OCI-LY1 (cell line): ENCODE data around the gene KATNAL1.

Experiments used
- H2AFZ ChIP-seq: fragments of 200-600 bp; sonication (generic), shearing (Covaris generic); 2 replicates; pipeline ENCODE4 v1.6.0; 2014; ENCODE audit warnings: antibody characterized with exemption, mild to moderate bottlenecking, low read length
- H3F3A ChIP-seq: fragments of 200-600 bp; sonication (generic), shearing (Covaris generic); 2 replicates; pipeline ENCODE4 v1.6.0; 2014; ENCODE audit warnings: mild to moderate bottlenecking, antibody characterized with exemption, low read length, moderate library complexity; ENCODE audit not compliant: insufficient read depth
- H3K27ac ChIP-seq: fragments of 200-600 bp; sonication (generic); 2 replicates; pipeline ENCODE4 v1.5.1; 2014; ENCODE audit warnings: low read length, mixed run types, mild to moderate bottlenecking, low read depth; ENCODE audit not compliant: poor library complexity, severe bottlenecking
- H3K27me3 ChIP-seq: fragments of 200-600 bp; sonication (generic); 2 replicates; pipeline ENCODE4 v1.6.0; 2014; ENCODE audit warnings: antibody characterized with exemption, mild to moderate bottlenecking, low read length, moderate library complexity; ENCODE audit not compliant: insufficient read depth
- H3K36me3 ChIP-seq: fragments of 200-600 bp; sonication (generic); 2 replicates; pipeline ENCODE4 v1.6.1; 2014; ENCODE audit warnings: mild to moderate bottlenecking, antibody characterized with exemption, low read length, moderate library complexity, mixed read lengths; ENCODE audit not compliant: insufficient read depth
- H3K4me1 ChIP-seq: fragments of 200-600 bp; sonication (generic); 2 replicates; pipeline ENCODE4 v1.5.1; 2014; ENCODE audit warnings: mild to moderate bottlenecking, low read length, moderate library complexity; ENCODE audit not compliant: insufficient read depth, severe bottlenecking
- H3K4me2 ChIP-seq: fragments of 200-600 bp; sonication (generic), shearing (Covaris generic); 2 replicates; pipeline ENCODE4 v1.6.1; 2014; ENCODE audit warnings: low read length
- H3K4me3 ChIP-seq: fragments of 200-600 bp; sonication (generic); 2 replicates; pipeline ENCODE4 v1.5.1; 2014; ENCODE audit warnings: low read length, low read depth, mild to moderate bottlenecking, mixed read lengths; ENCODE audit not compliant: poor library complexity, severe bottlenecking
- H3K79me2 ChIP-seq: fragments of 200-600 bp; shearing (Covaris generic); 2 replicates; pipeline ENCODE4 v1.6.1; 2016; ENCODE audit warnings: mixed run types, low read length, mixed read lengths; ENCODE audit not compliant: insufficient read depth
- H3K9ac ChIP-seq: fragments of 200-600 bp; sonication (generic), shearing (Covaris generic); 2 replicates; pipeline ENCODE4 v1.6.1; 2014; ENCODE audit warnings: mild to moderate bottlenecking, low read length, mixed read lengths
- H3K9me2 ChIP-seq: fragments of 200-600 bp; sonication (generic), shearing (Covaris generic); 2 replicates; pipeline ENCODE4 v1.6.1; 2014; ENCODE audit warnings: low read depth, mild to moderate bottlenecking, low read length, mixed read lengths
- H3K9me3 ChIP-seq: fragments of 200-600 bp; shearing (Covaris generic); 2 replicates; pipeline ENCODE4 v1.6.1; 2014; ENCODE audit warnings: low read length, mixed read lengths
- H4K20me1 ChIP-seq: fragments of 200-600 bp; sonication (generic), shearing (Covaris generic); 2 replicates; pipeline ENCODE4 v1.6.0; 2016; ENCODE audit warnings: mild to moderate bottlenecking, low read length; ENCODE audit not compliant: insufficient read depth
- EZH2 ChIP-seq: fragments of 200-600 bp; sonication (generic), shearing (Covaris generic); IDR thresholded peaks from 2 replicates; pipeline ENCODE4 v1.8.0; 2017; ENCODE audit warnings: borderline replicate concordance, mixed run types, mild to moderate bottlenecking, antibody characterized with exemption, low read length, moderate library complexity, mixed read lengths
- TF ChIP-seq, protein P1 (sequence below): fragments of 200-600 bp; sonication (generic), shearing (Covaris generic); IDR thresholded peaks from 2 replicates; pipeline ENCODE4 v1.5.1; 2017; ENCODE audit warnings: mild to moderate bottlenecking, antibody characterized with exemption, low read length, moderate library complexity, mixed read lengths

The KATNAL1 gene

DNA sequence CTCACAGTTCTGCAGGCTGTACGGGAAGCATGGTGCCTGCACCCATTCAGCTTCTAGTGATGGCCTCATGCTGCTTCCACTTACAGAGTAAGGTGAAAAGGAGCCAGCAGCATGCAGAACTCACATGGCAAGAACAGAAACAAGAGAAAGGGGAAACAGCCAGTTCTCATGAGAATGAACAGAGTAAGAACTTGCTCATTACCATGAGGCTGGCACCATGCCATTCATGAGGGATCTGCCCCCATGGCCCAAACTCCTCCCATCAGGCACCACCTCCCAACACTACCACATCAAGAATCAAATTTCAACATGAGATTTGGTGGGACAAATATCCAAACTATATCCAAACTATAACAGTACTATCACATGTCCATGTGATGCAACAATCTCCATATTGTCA lies 72.1 kb downstream of the KATNAL1 start:
- Histone ChIP-seq H3K4me2 (no peak overlapping the region), H2AFZ (no peak overlapping the region), H3K9me3 (no peaks in the 10 kb centered on the region), H3K9ac (no peak overlapping the region), H3K79me2 (no peaks in the 10 kb centered on the region), H3K4me1 (no peaks in the 10 kb centered on the region), H3K27ac (no peak overlapping the region), H4K20me1 (no peaks in the 10 kb centered on the region), H3K9me2 (no peaks in the 10 kb centered on the region), H3K27me3 (no peaks in the 10 kb centered on the region), H3F3A (no peaks in the 10 kb centered on the region), H3K36me3 (peaks cover 22% of the 10 kb centered on the region), H3K4me3 (no peak overlapping the region)
- TF ChIP-seq, protein P1, sequence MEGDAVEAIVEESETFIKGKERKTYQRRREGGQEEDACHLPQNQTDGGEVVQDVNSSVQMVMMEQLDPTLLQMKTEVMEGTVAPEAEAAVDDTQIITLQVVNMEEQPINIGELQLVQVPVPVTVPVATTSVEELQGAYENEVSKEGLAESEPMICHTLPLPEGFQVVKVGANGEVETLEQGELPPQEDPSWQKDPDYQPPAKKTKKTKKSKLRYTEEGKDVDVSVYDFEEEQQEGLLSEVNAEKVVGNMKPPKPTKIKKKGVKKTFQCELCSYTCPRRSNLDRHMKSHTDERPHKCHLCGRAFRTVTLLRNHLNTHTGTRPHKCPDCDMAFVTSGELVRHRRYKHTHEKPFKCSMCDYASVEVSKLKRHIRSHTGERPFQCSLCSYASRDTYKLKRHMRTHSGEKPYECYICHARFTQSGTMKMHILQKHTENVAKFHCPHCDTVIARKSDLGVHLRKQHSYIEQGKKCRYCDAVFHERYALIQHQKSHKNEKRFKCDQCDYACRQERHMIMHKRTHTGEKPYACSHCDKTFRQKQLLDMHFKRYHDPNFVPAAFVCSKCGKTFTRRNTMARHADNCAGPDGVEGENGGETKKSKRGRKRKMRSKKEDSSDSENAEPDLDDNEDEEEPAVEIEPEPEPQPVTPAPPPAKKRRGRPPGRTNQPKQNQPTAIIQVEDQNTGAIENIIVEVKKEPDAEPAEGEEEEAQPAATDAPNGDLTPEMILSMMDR: no peak
- TF ChIP-seq EZH2: no peak

DNA sequence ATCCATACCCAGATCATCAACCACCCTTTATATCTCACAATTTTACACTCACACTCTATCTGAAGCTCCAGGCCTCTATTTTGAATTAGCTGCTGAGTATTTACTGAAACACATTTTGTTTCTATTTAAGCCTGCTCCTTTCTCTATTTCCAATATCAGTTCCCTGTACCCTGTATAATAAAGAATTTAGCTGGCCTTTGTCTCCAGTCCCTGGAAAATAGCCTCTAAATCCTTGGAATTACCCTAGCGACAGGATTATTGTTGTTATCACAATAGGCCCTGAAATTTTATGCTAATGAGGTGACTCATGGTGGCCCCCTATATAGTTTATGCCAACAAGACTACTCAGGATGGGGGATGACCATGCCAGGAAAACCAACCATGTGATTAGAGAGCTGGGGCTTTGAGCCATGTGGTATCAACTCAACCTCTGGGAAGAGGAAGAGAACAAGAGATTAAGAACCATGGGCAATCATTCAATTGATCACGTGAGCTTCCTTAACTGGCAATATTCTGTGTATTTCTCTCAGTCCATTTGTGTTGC lies 72.7 kb downstream of the KATNAL1 start:
- no peak for TF ChIP-seq EZH2
- TF ChIP-seq, protein P1: no peak
- H3K9ac ChIP-seq: no peak overlapping the region

DNA sequence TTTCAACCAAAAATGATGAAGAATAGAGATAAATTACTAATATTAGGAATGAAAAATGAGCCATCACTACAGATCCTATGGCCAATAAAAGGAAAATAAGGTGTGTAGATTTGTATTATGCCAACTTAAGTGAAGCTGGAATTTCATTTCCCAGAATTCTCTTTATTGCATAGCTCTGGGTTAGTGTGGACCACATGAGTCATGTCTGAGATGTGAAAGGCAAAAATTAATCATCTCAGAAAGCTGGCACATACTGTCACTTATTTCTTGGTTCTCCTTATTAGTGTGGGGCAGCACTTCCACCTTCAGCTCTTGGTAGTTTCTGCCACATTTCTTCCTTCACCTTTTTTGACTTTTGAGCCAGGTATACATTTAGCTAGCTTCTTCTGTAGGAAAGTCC lies 82.6 kb downstream of the KATNAL1 start:
- Histone ChIP-seq H3K4me1 (no peaks in the 10 kb centered on the region), H3F3A (no peaks in the 10 kb centered on the region), H3K9me3 (peaks cover 12% of the 10 kb centered on the region; the same call in 1 of the 2 replicates), H3K4me2 (no peak overlapping the region), H3K27me3 (no peaks in the 10 kb centered on the region), H4K20me1 (no peaks in the 10 kb centered on the region), H2AFZ (no peak overlapping the region), H3K36me3 (peaks cover 66% of the 10 kb centered on the region), H3K27ac (no peak overlapping the region), H3K79me2 (no peaks in the 10 kb centered on the region), H3K9ac (no peak overlapping the region), H3K4me3 (no peak overlapping the region), H3K9me2 (no peaks in the 10 kb centered on the region)
- TF ChIP-seq, protein P1: no peak
- TF ChIP-seq EZH2: no peak

More for the DNA sequence above, 72.7 kb downstream of the KATNAL1 start:
- Histone ChIP-seq H3K4me2 (no peak overlapping the region), H3K4me1 (no peaks in the 10 kb centered on the region), H3K9me3 (no peaks in the 10 kb centered on the region), H4K20me1 (no peaks in the 10 kb centered on the region), H2AFZ (no peak overlapping the region), H3K36me3 (peaks cover 24% of the 10 kb centered on the region), H3K27me3 (no peaks in the 10 kb centered on the region), H3K79me2 (no peaks in the 10 kb centered on the region), H3F3A (no peaks in the 10 kb centered on the region), H3K27ac (no peak overlapping the region), H3K9me2 (no peaks in the 10 kb centered on the region), H3K4me3 (no peak overlapping the region)
